Measurements from ENCODE around the gene TJP1.

TJP1 gene

DNA sequence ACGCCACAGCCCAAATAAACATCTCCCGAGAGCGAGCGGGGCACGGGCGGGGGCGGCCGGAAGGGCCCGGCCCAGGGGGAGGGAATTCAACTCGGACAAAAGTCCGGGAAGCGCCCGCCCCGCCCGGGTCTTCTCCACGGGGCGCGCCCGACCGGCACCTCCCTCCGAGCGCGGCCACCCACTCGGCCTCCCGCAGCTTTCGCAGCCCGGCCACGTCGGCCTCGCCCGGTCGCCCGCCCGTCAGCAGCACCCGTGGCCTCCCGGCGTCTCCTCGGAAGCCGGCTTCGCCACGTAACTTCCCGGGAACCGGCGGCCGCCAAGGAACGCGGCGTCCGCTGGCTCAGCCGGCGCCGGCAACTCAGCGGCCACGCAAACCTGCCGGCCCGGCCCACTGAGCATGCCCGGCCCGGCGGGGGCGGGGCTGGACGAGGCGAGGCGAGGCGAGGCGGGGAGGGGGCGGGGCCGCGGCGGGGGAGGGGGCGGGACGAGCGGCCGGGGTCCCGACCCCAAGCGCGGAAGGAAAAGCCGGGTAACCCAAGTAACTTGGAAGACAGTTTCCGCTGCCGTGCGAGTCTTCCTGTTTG is at the start of gene TJP1:
TSS of gene TJP1 (minus strand) at position 369 of the 584 bp plus-strand sequence. CDS start 440 bp downstream, outside the sequence.
- TF ChIP-seq, protein P1, sequence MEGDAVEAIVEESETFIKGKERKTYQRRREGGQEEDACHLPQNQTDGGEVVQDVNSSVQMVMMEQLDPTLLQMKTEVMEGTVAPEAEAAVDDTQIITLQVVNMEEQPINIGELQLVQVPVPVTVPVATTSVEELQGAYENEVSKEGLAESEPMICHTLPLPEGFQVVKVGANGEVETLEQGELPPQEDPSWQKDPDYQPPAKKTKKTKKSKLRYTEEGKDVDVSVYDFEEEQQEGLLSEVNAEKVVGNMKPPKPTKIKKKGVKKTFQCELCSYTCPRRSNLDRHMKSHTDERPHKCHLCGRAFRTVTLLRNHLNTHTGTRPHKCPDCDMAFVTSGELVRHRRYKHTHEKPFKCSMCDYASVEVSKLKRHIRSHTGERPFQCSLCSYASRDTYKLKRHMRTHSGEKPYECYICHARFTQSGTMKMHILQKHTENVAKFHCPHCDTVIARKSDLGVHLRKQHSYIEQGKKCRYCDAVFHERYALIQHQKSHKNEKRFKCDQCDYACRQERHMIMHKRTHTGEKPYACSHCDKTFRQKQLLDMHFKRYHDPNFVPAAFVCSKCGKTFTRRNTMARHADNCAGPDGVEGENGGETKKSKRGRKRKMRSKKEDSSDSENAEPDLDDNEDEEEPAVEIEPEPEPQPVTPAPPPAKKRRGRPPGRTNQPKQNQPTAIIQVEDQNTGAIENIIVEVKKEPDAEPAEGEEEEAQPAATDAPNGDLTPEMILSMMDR (IDR thresholded peaks at IDR 0.05; ENCODE audit: insufficient read depth, low read depth, low read length, missing control alignments) = no peak
- no peak for DNase-seq (ENCODE audit: low read depth)
- H3K4me3 ChIP-seq (ENCODE audit: low read depth, low read length) = no peak within 1 kb of the TSS

DNA sequence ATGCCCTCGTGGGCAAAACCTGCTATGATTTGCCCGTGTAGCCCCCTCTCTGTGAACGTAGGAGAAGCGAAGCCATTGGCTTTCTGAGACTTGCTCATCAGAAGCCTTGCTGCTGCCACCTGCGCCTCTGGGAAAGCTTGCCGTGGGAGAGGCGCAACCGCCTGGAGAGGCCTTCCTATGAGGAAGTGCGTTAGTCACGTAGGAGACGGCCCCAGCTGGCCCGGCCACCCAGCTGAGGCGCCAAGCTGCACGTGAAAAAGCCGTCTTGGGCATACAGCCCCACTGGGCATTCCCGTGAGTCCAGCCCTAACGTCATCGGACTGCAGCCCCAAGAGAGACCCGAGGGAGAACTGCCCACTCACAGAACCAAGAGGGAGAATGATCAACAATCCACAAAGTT is 49.1 kb upstream of the TJP1 start:
- no peak overlapping the region for H3K4me3 ChIP-seq (ENCODE audit: low read depth, low read length)
- TF ChIP-seq, protein P1 (IDR thresholded peaks at IDR 0.05; ENCODE audit: insufficient read depth, low read depth, low read length, missing control alignments) = no peak
- DNase-seq (ENCODE audit: low read depth) = no peak

DNA sequence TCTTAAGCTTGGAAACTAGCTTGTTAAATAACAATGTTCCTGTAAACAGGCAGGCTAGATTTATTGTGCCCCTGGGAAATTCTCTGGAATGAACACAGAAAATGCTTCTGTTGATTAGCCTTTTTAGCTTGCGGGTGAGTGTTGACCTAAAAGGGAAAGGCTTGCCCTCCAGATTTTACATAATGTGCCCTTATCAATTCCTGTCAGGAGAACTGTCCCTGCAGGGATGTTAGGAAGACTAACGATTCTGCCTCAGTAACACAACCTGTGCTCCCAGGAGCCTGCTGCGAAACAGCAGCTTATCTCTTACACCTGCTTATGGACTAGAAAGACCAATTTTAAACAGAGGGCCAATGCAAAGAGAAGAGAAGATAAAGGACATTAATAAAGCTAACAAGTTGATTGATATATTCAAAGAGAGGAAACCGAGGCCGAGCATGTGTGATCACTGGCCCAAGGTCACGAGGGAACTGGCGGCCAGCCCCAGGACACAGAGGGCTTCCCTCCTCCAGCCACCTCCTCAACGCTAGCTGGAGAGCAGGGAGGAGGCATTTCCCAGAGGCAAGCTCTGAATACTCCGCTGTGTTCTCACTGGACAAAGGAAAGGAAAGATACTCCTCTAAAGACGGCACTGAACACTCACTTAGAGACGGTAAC is 48.4 kb upstream of the TJP1 start:
- no peak for DNase-seq (ENCODE audit: low read depth)
- TF ChIP-seq, protein P1 (IDR thresholded peaks at IDR 0.05; ENCODE audit: insufficient read depth, low read depth, low read length, missing control alignments) = no peak
- H3K4me3 ChIP-seq (ENCODE audit: low read depth, low read length) = no peak overlapping the region

DNA sequence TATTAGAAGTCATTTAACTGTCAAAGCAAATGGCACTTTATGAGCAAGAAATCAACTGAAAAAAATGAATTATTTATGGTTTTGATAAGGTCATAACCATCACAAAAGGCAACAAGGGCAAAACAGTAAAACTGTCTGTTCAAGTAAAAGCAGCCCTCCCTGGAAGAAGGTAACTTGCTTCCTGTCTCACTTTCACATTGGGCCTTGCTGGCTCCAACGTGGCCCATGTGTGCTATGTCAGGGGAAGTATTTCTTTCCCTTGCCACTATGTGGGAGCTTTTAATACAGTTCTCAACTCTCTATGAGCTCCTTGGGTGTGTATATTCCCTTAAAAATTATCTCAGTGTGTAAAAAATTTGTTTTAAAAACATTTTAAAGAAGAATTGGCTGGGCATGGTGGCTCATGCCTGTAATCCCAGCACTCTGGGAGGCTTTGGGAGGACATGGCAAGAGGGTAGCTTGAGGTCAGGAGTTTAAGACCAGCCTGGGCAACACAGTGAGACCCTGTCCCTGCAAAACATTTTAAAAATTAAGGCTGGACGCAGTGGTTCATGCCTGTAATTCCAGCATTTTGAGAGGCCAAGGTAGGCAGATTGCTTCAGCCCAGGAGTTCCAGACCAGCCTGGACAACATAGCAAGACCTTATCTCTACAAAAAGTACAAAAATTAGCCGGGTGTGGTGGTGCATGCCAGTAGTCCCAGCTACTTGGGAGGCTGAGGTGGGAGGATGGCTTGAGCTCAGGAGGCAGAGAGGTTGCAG is 45.2 kb upstream of the TJP1 start:
- TF ChIP-seq, protein P1 (IDR thresholded peaks at IDR 0.05; ENCODE audit: insufficient read depth, low read depth, low read length, missing control alignments) = no peak

DNA sequence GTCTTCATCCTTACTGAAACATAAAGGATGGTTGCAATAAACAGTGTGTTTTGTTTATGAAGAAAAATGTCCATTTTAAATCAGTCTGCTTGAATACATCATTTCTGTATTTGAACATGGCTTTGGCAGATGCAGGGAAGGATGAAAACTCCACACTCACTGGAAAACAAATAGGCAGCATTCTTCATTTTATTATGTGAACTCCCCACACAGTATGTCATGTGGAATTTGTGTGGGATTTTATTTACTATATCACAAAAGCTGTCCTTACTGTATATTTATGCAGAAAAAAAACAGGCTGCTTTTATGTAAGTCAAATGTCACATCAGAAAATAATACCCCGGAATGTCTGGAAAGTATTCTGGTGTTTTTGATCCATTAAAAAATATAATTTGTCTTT is 44.1 kb upstream of the TJP1 start:
- H3K4me3 ChIP-seq (ENCODE audit: low read depth, low read length) = no peak overlapping the region
- TF ChIP-seq, protein P1 (IDR thresholded peaks at IDR 0.05; ENCODE audit: insufficient read depth, low read depth, low read length, missing control alignments) = no peak
- no peak for DNase-seq (ENCODE audit: low read depth)

More for the DNA sequence above, 45.2 kb upstream of the TJP1 start:
- DNase-seq (ENCODE audit: low read depth) = no peak
- H3K4me3 ChIP-seq (ENCODE audit: low read depth, low read length) = no peak overlapping the region

DNA sequence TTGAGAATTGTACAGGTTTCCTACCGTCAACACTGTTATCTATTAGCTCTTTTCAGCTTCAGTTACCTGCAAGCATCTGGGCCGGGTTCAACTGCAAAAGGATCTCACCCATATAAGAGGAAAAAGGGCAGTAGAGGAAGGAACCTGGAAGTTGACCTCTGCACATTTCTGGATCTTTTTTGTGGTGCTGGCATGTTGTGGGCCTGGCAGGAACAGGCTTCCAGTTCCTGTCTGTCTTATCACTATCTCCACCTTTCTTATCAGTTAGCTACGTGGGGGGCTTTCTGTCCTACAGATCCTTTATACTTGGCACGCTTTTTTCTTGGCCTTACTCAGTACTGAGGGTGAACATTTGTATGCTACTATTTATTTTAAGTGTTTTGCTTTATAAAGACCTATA is 42.2 kb upstream of the TJP1 start:
- DNase-seq (ENCODE audit: low read depth) = no peak
- TF ChIP-seq, protein P1 (IDR thresholded peaks at IDR 0.05; ENCODE audit: insufficient read depth, low read depth, low read length, missing control alignments) = no peak
- H3K4me3 ChIP-seq (ENCODE audit: low read depth, low read length) = no peak overlapping the region

Data from GM12865 (cell line).